Lower leg skin (tissue), 4 donors: Measurements from ENCODE around the gene MAN1A1. TPM values are rescaled to one million over a fixed set of nuclear protein-coding genes. Genes with fewer than 3 reads are reported as not detected.

ENCODE experiments used
- DNase-seq, 2 donors: peaks; one replicate each; pipeline ENCODE4 v3.0.0-alpha.2; 2019; ENCODE audit warnings: low spot score in 2 of 2
- H3K4me3 ChIP-seq: fragments of 200-600 bp; sonication (generic); 2 replicates; pipeline ENCODE4 v1.5.1; 2017; ENCODE audit warnings: mild to moderate bottlenecking, low read depth; ENCODE audit not compliant: poor library complexity, severe bottlenecking
- CTCF ChIP-seq, 3 donors: fragments of 450-650 bp; IDR thresholded peaks; one replicate each; pipeline ENCODE4 v1.5.1; 2016; ENCODE audit warnings: antibody characterized with exemption in 3 of 3, mild to moderate bottlenecking in 3 of 3, moderate library complexity in 2 of 3
- POLR2A ChIP-seq, 2 donors: fragments of 450-650 bp; IDR thresholded peaks; one replicate each; pipeline ENCODE4 v1.6.1; 2016 to 2017; ENCODE audit warnings: antibody characterized with exemption in 2 of 2, mild to moderate bottlenecking in 1 of 2, moderate library complexity in 1 of 2
- WGBS, 2 donors: methylation state at CpG; one replicate each; pipeline ENCODE4 v1.1.5; 2018; 5-methylcytosine and 5-hydroxymethylcytosine counted together
- intact Hi-C: fragments of 100-400 bp; cut with DNase I; formaldehyde crosslinking; loops from one replicate; pipeline ENCODE4 v1.15.0; 2023; ENCODE audit warnings: low total_unique reads
- total RNA-seq, 4 donors: library from RNA; depleted of rRNA; stranded (reverse); fragments of >200 nt; gene quantifications; one replicate each; pipeline ENCODE4 v1.1.0, GENCODE V29; 2016

MAN1A1 gene
- 10 to 100 TPM; 33.5 to 85.7 (median 37.1) TPM for total RNA-seq

GRCh38 chr6:119349361-119350201, at the start of gene MAN1A1:
MAN1A1 (minus strand) TSS chr6:119349761; CDS start chr6:119349065, 696 bp downstream.
- WGBS, 2 donors = 0 to 1% methylated on average over 38 to 93 of the region's 103 CpGs
- TF ChIP-seq CTCF (IDR thresholded peaks at IDR 0.05) (no peak), POLR2A (IDR thresholded peaks at IDR 0.05) (peak in 1 of 2 donors; percentile 54)
- peak within 1 kb of the TSS; percentile 86 for H3K4me3 ChIP-seq
- peak; percentile 87 to 98 for DNase-seq
- intact Hi-C loops = no loop called here

- H3K4me3 ChIP-seq = no peak overlapping the region
- DNase-seq = no peak
- TF ChIP-seq CTCF (IDR thresholded peaks at IDR 0.05) (no peak), POLR2A (IDR thresholded peaks at IDR 0.05) (no peak)
- intact Hi-C loops = no loop called here
- 77 to 82% methylated on average over 2 of the region's 2 CpGs for WGBS, 2 donors
Observed at GRCh38 chr6:119395192-119395591, 45.6 kb upstream of the MAN1A1 start.

- intact Hi-C loops = no loop called here
- H3K4me3 ChIP-seq = no peak overlapping the region
- TF ChIP-seq CTCF (IDR thresholded peaks at IDR 0.05) = no peak
- TF ChIP-seq POLR2A (IDR thresholded peaks at IDR 0.05) = no peak
- DNase-seq = no peak
Observed at GRCh38 chr6:119390247-119390793, 40.8 kb upstream of the MAN1A1 start.

GRCh38 chr6:119385994-119386393, 36.4 kb upstream of the MAN1A1 start:
- H3K4me3 ChIP-seq = no peak overlapping the region
- intact Hi-C loops = no loop called here
- DNase-seq = no peak
- no peak for TF ChIP-seq CTCF (IDR thresholded peaks at IDR 0.05)
- TF ChIP-seq POLR2A (IDR thresholded peaks at IDR 0.05) = no peak
- WGBS, 2 donors = 93 to 96% methylated on average over 1 of the region's 1 CpG

GRCh38 chr6:119384444-119384843, 34.9 kb upstream of the MAN1A1 start:
- H3K4me3 ChIP-seq = no peak overlapping the region
- no peak for DNase-seq
- TF ChIP-seq POLR2A (IDR thresholded peaks at IDR 0.05) = no peak
- no peak for TF ChIP-seq CTCF (IDR thresholded peaks at IDR 0.05)
- intact Hi-C loops = no loop called here
